Mesendoderm (in vitro differentiated cells): ENCODE data around the gene IKZF1.

Experiments
- DNase-seq: peaks from one replicate; pipeline ENCODE4 v3.0.0; 2013
- H2AK5ac ChIP-seq: 2 replicates; pipeline ENCODE4 v1.6.1; 2013; ENCODE audit warnings: low read length, inconsistent platforms
- H2BK120ac ChIP-seq: 2 replicates; pipeline ENCODE4 v1.6.1; 2013; ENCODE audit warnings: low read depth, mild to moderate bottlenecking, low read length, moderate library complexity, mixed read lengths
- H2BK15ac ChIP-seq: replicated peaks from 2 replicates; pipeline ENCODE4 v1.6.1; 2013; ENCODE audit warnings: low read depth, mild to moderate bottlenecking, moderate library complexity
- H2BK5ac ChIP-seq: 2 replicates; pipeline ENCODE4 v1.6.1; 2013; ENCODE audit warnings: low read length, inconsistent platforms
- H3K18ac ChIP-seq: 2 replicates; pipeline ENCODE4 v1.6.1; 2013; ENCODE audit warnings: mild to moderate bottlenecking, low read length, mixed read lengths
- H3K23ac ChIP-seq: one replicate; pipeline ENCODE4 v1.6.1; 2013; ENCODE audit warnings: low read length
- H3K27ac ChIP-seq: 2 replicates; pipeline ENCODE4 v1.5.1; 2013; ENCODE audit warnings: low read depth, mild to moderate bottlenecking, inconsistent platforms, low read length, moderate library complexity
- H3K27me3 ChIP-seq: 2 replicates; pipeline ENCODE4 v1.6.1; 2013; ENCODE audit warnings: low read length, control low read depth, mild to moderate bottlenecking, inconsistent platforms; ENCODE audit not compliant: insufficient read depth, poor library complexity
- H3K36me3 ChIP-seq: 2 replicates; pipeline ENCODE4 v1.6.1; 2013; ENCODE audit warnings: low read length, inconsistent platforms; ENCODE audit not compliant: control insufficient read depth, insufficient read depth
- H3K4ac ChIP-seq: one replicate; pipeline ENCODE4 v1.6.1; 2013; ENCODE audit warnings: low read depth, mild to moderate bottlenecking, low read length, moderate library complexity
- H3K4me1 ChIP-seq: 2 replicates; pipeline ENCODE4 v1.6.1; 2013; ENCODE audit warnings: low read depth, low read length, inconsistent platforms; ENCODE audit not compliant: control insufficient read depth
- H3K4me2 ChIP-seq: 2 replicates; pipeline ENCODE4 v1.6.1; 2013; ENCODE audit warnings: low read length
- H3K4me3 ChIP-seq: 2 replicates; pipeline ENCODE4 v1.5.1; 2013; ENCODE audit warnings: mild to moderate bottlenecking, low read length
- H3K56ac ChIP-seq: one replicate; pipeline ENCODE4 v1.6.1; 2013; ENCODE audit warnings: low read length
- H3K79me1 ChIP-seq: 2 replicates; pipeline ENCODE4 v1.6.1; 2013; ENCODE audit warnings: low read length, inconsistent platforms
- H3K79me2 ChIP-seq: 2 replicates; pipeline ENCODE4 v1.6.1; 2013; ENCODE audit warnings: mild to moderate bottlenecking, low read length; ENCODE audit not compliant: control insufficient read depth, insufficient read depth
- H3K9ac ChIP-seq: 2 replicates; pipeline ENCODE4 v1.6.1; 2013; ENCODE audit warnings: low read length, inconsistent platforms
- H4K5ac ChIP-seq: one replicate; pipeline ENCODE4 v1.6.1; 2013; ENCODE audit warnings: low read length
- H4K8ac ChIP-seq: one replicate; pipeline ENCODE4 v1.6.1; 2013; ENCODE audit warnings: low read depth, mild to moderate bottlenecking, control low read depth, low read length, moderate library complexity
- WGBS: extraction: QIAGEN DNeasy Blood & Tissue Kit; methylation state at CpG from one replicate; pipeline ENCODE4 v1.1.7; 2013; ENCODE audit warnings: low lambda C conversion rate, missing lambda C conversion rate; ENCODE audit not compliant: insufficient coverage; ENCODE audit errors: extremely low coverage; 5-methylcytosine and 5-hydroxymethylcytosine counted together

IKZF1 gene

GRCh38 chr7:50362712-50363282 is 58.3 kb downstream of the IKZF1 start:
- no peaks in the 10 kb centered on the region for H3K79me1 ChIP-seq
- no peak overlapping the region for H3K27ac ChIP-seq
- peaks cover 13% of the 10 kb centered on the region for H3K4me1 ChIP-seq
- H2BK120ac ChIP-seq, result no peak overlapping the region
- H3K18ac ChIP-seq, result no peak overlapping the region
- no peak overlapping the region for H4K5ac ChIP-seq
- no peak overlapping the region for H3K4me3 ChIP-seq
- no peak overlapping the region for H3K9ac ChIP-seq
- no peaks in the 10 kb centered on the region for H3K36me3 ChIP-seq
- no peak overlapping the region for H3K56ac ChIP-seq
- H2AK5ac ChIP-seq, result no peak overlapping the region
- H4K8ac ChIP-seq, result no peak overlapping the region
- no peaks in the 10 kb centered on the region for H3K27me3 ChIP-seq
- no CpG with 5 or more reads among the region's 6 CpGs for WGBS
- no peak overlapping the region for H2BK15ac ChIP-seq
- H3K23ac ChIP-seq, result no peak overlapping the region
- no peak overlapping the region for H3K4me2 ChIP-seq
- DNase-seq, result peak; percentile 56
- H3K4ac ChIP-seq, result no peak overlapping the region
- no peaks in the 10 kb centered on the region for H3K79me2 ChIP-seq
- no peak overlapping the region for H2BK5ac ChIP-seq

GRCh38 chr7:50363327-50364060 is 59.0 kb downstream of the IKZF1 start:
- Histone ChIP-seq H2AK5ac (no peak overlapping the region), H4K5ac (no peak overlapping the region), H2BK15ac (no peak overlapping the region), H3K4ac (no peak overlapping the region), H2BK120ac (no peak overlapping the region), H3K79me2 (no peaks in the 10 kb centered on the region), H4K8ac (no peak overlapping the region), H2BK5ac (no peak overlapping the region), H3K27ac (no peak overlapping the region), H3K18ac (no peak overlapping the region), H3K4me3 (no peak overlapping the region), H3K56ac (no peak overlapping the region), H3K9ac (no peak overlapping the region), H3K79me1 (no peaks in the 10 kb centered on the region), H3K4me1 (peaks cover 13% of the 10 kb centered on the region), H3K36me3 (no peaks in the 10 kb centered on the region), H3K4me2 (no peak overlapping the region), H3K23ac (no peak overlapping the region), H3K27me3 (no peaks in the 10 kb centered on the region)
- no CpG with 5 or more reads among the region's 7 CpGs for WGBS
- DNase-seq, result no peak

DNA sequence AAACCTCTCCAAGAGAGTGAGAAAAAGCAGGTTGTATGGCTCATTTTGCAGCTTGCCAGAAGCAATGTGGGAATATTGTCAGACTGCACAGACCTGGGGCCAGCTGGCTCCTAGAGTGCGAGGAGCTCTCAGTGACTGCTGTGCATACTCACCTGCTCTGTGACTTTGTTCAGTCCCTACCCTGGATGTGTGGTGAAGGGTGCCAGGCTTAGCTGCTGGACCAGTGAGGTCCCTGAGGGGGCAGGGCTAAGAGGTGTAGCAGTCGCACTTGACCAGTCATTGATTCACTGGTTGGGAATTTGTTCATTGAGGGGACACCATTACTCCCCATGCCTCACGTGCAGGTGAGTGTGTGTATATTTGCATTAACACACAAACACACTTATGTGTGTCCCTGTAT is 60.1 kb downstream of the IKZF1 start:
- H2BK120ac ChIP-seq, result no peak overlapping the region
- no peak overlapping the region for H2BK5ac ChIP-seq
- no peak overlapping the region for H3K4me3 ChIP-seq
- no CpG with 5 or more reads among the region's 3 CpGs for WGBS
- peaks cover 11% of the 10 kb centered on the region for H3K4me1 ChIP-seq
- no peak overlapping the region for H3K4ac ChIP-seq
- H3K56ac ChIP-seq, result no peak overlapping the region
- H3K79me2 ChIP-seq, result no peaks in the 10 kb centered on the region
- H3K27ac ChIP-seq, result no peak overlapping the region
- no peak for DNase-seq
- no peak overlapping the region for H2BK15ac ChIP-seq
- H3K79me1 ChIP-seq, result no peaks in the 10 kb centered on the region
- no peak overlapping the region for H3K9ac ChIP-seq
- H3K18ac ChIP-seq, result no peak overlapping the region
- no peaks in the 10 kb centered on the region for H3K36me3 ChIP-seq
- H4K5ac ChIP-seq, result no peak overlapping the region
- no peak overlapping the region for H3K23ac ChIP-seq
- no peak overlapping the region for H3K4me2 ChIP-seq
- no peaks in the 10 kb centered on the region for H3K27me3 ChIP-seq
- no peak overlapping the region for H2AK5ac ChIP-seq
- no peak overlapping the region for H4K8ac ChIP-seq

DNA sequence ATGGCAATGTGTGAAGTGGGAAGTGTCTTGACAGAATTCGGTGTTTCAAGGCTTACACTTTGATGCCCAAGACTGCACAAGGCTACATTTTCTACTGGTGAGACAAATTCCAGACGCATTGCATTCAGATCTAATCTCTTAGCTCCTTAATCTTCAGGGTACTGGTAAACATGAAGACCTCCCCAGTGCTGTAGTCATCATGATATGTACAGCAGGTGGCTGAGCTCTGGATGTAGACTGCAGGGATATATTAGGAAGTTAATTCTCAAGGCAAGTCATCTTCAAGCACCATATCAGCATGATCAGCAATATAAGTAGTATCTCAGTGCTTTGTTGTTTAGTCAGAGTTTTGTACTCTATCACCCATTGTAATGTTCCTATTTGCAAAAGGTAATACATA is 61.8 kb downstream of the IKZF1 start:
- no peak overlapping the region for H3K18ac ChIP-seq
- H3K36me3 ChIP-seq, result no peaks in the 10 kb centered on the region
- no CpG with 5 or more reads among the region's 2 CpGs for WGBS
- peaks cover 2% of the 10 kb centered on the region for H3K4me1 ChIP-seq
- H2AK5ac ChIP-seq, result no peak overlapping the region
- H3K4ac ChIP-seq, result no peak overlapping the region
- H3K9ac ChIP-seq, result no peak overlapping the region
- H2BK120ac ChIP-seq, result no peak overlapping the region
- no peak overlapping the region for H3K4me2 ChIP-seq
- no peak overlapping the region for H3K4me3 ChIP-seq
- no peaks in the 10 kb centered on the region for H3K27me3 ChIP-seq
- H4K8ac ChIP-seq, result no peak overlapping the region
- no peak overlapping the region for H3K56ac ChIP-seq
- no peaks in the 10 kb centered on the region for H3K79me2 ChIP-seq
- no peak for DNase-seq
- H2BK15ac ChIP-seq, result no peak overlapping the region
- H3K27ac ChIP-seq, result no peak overlapping the region
- no peak overlapping the region for H2BK5ac ChIP-seq
- no peaks in the 10 kb centered on the region for H3K79me1 ChIP-seq
- H4K5ac ChIP-seq, result no peak overlapping the region
- no peak overlapping the region for H3K23ac ChIP-seq

DNA sequence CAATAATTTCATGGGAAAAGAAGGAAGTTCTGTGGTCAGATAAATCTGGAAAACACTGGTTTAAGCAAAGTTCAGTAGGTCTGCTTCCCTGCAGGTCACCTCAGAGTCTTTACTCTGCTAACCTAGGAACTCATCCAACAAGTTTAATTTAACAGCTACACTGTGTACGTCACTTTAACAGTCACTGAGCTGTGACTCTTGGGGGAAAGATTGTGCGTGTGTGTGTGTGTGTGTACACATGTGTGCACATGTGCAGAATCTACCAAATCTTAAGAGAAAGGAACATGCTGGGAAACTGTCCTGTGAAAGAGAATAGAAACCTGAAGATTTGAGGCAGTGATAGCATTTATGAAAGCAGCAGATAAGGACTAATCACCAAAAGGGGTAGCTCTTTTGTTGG is 62.6 kb downstream of the IKZF1 start:
- no peak for DNase-seq
- H3K23ac ChIP-seq, result no peak overlapping the region
- no peak overlapping the region for H3K56ac ChIP-seq
- no peaks in the 10 kb centered on the region for H3K79me2 ChIP-seq
- WGBS, result no CpG with 5 or more reads among the region's 2 CpGs
- H3K18ac ChIP-seq, result no peak overlapping the region
- no peak overlapping the region for H4K8ac ChIP-seq
- no peaks in the 10 kb centered on the region for H3K27me3 ChIP-seq
- H2BK15ac ChIP-seq, result no peak overlapping the region
- H3K79me1 ChIP-seq, result no peaks in the 10 kb centered on the region
- no peaks in the 10 kb centered on the region for H3K36me3 ChIP-seq
- H2AK5ac ChIP-seq, result no peak overlapping the region
- no peak overlapping the region for H3K4ac ChIP-seq
- H3K9ac ChIP-seq, result no peak overlapping the region
- H3K4me1 ChIP-seq, result peaks cover 2% of the 10 kb centered on the region
- no peak overlapping the region for H2BK5ac ChIP-seq
- no peak overlapping the region for H3K27ac ChIP-seq
- H2BK120ac ChIP-seq, result no peak overlapping the region
- no peak overlapping the region for H3K4me3 ChIP-seq
- H4K5ac ChIP-seq, result no peak overlapping the region
- no peak overlapping the region for H3K4me2 ChIP-seq

GRCh38 chr7:50367570-50367969 is 63.1 kb downstream of the IKZF1 start:
- Histone ChIP-seq H3K36me3 (no peaks in the 10 kb centered on the region), H4K5ac (no peak overlapping the region), H3K4me1 (peaks cover 2% of the 10 kb centered on the region), H2AK5ac (no peak overlapping the region), H3K27me3 (no peaks in the 10 kb centered on the region), H3K4ac (no peak overlapping the region), H3K27ac (no peak overlapping the region), H2BK120ac (no peak overlapping the region), H3K56ac (no peak overlapping the region), H3K9ac (no peak overlapping the region), H4K8ac (no peak overlapping the region), H3K79me1 (no peaks in the 10 kb centered on the region), H2BK5ac (no peak overlapping the region), H3K23ac (no peak overlapping the region), H3K18ac (no peak overlapping the region), H2BK15ac (no peak overlapping the region), H3K79me2 (no peaks in the 10 kb centered on the region), H3K4me3 (no peak overlapping the region), H3K4me2 (no peak overlapping the region)
- no peak for DNase-seq
- WGBS, result no CpG with 5 or more reads among the region's 6 CpGs
